Cardiac septum (tissue), 1 donor: ENCODE data around the gene KIFC3. TPM values are rescaled to one million over a fixed set of nuclear protein-coding genes. Genes with fewer than 3 reads are reported as not detected.
"Not testable (repeated sequence)": the region's sequence is repeated elsewhere in the genome, so short reads cannot be mapped to it uniquely, and the experiment has no call there.

Experiments used
- DNase-seq: peaks from one replicate; pipeline ENCODE4 v3.0.0-alpha.2; 2020; ENCODE audit warnings: low spot score
- intact Hi-C: fragments of 100-400 bp; cut with DNase I; formaldehyde crosslinking; loops from one replicate; pipeline ENCODE4 v1.14.0; 2022
- total RNA-seq: library from RNA; stranded (reverse); fragmentation: NEBNext Ultra II Directional; extraction: Animal tissue kit (Norgen Biotek cat#: 25700); gene quantifications from one replicate; pipeline ENCODE4 v1.2.1, GENCODE V29; 2021
- donor health status: DM: no; HTN: no; CAD: no.

The KIFC3 gene
- total RNA-seq, 1 donor from 2014 or later: 70.1 TPM

GRCh38 chr16:57749856-57750452 is 52.3 kb downstream of the KIFC3 start:
- DNase-seq: no peak
- intact Hi-C loops: no loop called here

- intact Hi-C loops: no loop called here
- no peak for DNase-seq
Observed at GRCh38 chr16:57749101-57749692, 53.1 kb downstream of the KIFC3 start.

- intact Hi-C loops: no loop called here
- no peak for DNase-seq
Observed at GRCh38 chr16:57748596-57748995, 53.7 kb downstream of the KIFC3 start.

GRCh38 chr16:57747996-57748395 is 54.3 kb downstream of the KIFC3 start:
- intact Hi-C loops: no loop called here
- no peak for DNase-seq

- DNase-seq: no peak
- intact Hi-C loops: no loop called here
Observed at GRCh38 chr16:57747496-57747895, 54.8 kb downstream of the KIFC3 start.

GRCh38 chr16:57747091-57747490 is 55.2 kb downstream of the KIFC3 start:
- intact Hi-C loops: no loop called here

GRCh38 chr16:57746316-57746715 is 56.0 kb downstream of the KIFC3 start:
- intact Hi-C loops, DNase-seq: not testable (repeated sequence)

More at GRCh38 chr16:57747091-57747490, 55.2 kb downstream of the KIFC3 start:
- no peak for DNase-seq

GRCh38 chr16:57745768-57746167 is 56.5 kb downstream of the KIFC3 start:
- intact Hi-C loops: no loop called here
- DNase-seq: no peak

- DNase-seq: no peak
- intact Hi-C loops: no loop called here
Observed at GRCh38 chr16:57744642-57744903, 57.7 kb downstream of the KIFC3 start.

GRCh38 chr16:57743886-57744641 is 58.2 kb downstream of the KIFC3 start:
- DNase-seq: no peak
- intact Hi-C loops: no loop called here

- no peak for DNase-seq
- intact Hi-C loops: no loop called here
Observed at GRCh38 chr16:57743458-57743857, 58.8 kb downstream of the KIFC3 start.

- intact Hi-C loops: no loop called here
- no peak for DNase-seq
Observed at GRCh38 chr16:57742543-57742942, 59.7 kb downstream of the KIFC3 start.

GRCh38 chr16:57741660-57742191 is 60.6 kb downstream of the KIFC3 start:
- intact Hi-C loops: no loop called here
- DNase-seq: no peak

GRCh38 chr16:57740423-57741071 is 61.7 kb downstream of the KIFC3 start:
- DNase-seq: no peak
- intact Hi-C loops: no loop called here

- no peak for DNase-seq
- intact Hi-C loops: no loop called here
Observed at GRCh38 chr16:57739756-57740422, 62.4 kb downstream of the KIFC3 start.

GRCh38 chr16:57738844-57739243 is 63.4 kb downstream of the KIFC3 start:
- intact Hi-C loops: no loop called here
- DNase-seq: no peak

- DNase-seq: no peak
- intact Hi-C loops: no loop called here
Observed at GRCh38 chr16:57736419-57737351, 65.6 kb downstream of the KIFC3 start.

- DNase-seq: no peak
- intact Hi-C loops: no loop called here
Observed at GRCh38 chr16:57735755-57736418, 66.4 kb downstream of the KIFC3 start, which contains the start of gene KATNB1. Gene KATNB1, plus strand, starts transcription at chr16:57735770. Its CDS starts 1,474 bp downstream, at chr16:57737244.
